Measurements from ENCODE around the gene MAB21L4.

The MAB21L4 gene

GRCh38 chr2:240894836-240895558 is 959 bp downstream of the MAB21L4 start:
- in situ Hi-C loops (cut with HindIII; ENCODE audit: low sequenced_read_pairs): loop anchor here (5.0 kb wide), 1 partner anchor 62 kb away; no protein-coding TSS in a partner anchor
- TF ChIP-seq CTCF (IDR thresholded peaks at IDR 0.05; ENCODE audit: low read depth, low read length, missing control alignments): no peak
- no peak overlapping the region for H3K4me3 ChIP-seq (ENCODE audit: low read depth, low read length)
- DNase-seq (ENCODE audit: low read depth): no peak

GRCh38 chr2:240894006-240894405 is 1.9 kb downstream of the MAB21L4 start:
- TF ChIP-seq CTCF (IDR thresholded peaks at IDR 0.05; ENCODE audit: low read depth, low read length, missing control alignments): no peak
- H3K4me3 ChIP-seq (ENCODE audit: low read depth, low read length): no peak overlapping the region
- no peak for DNase-seq (ENCODE audit: low read depth)
- in situ Hi-C loops (cut with HindIII; ENCODE audit: low sequenced_read_pairs): loop anchor here (5.0 kb wide), 1 partner anchor 63 kb away; no protein-coding TSS in a partner anchor

- H3K4me3 ChIP-seq (ENCODE audit: low read depth, low read length): no peak overlapping the region
- DNase-seq (ENCODE audit: low read depth): no peak
- no peak for TF ChIP-seq CTCF (IDR thresholded peaks at IDR 0.05; ENCODE audit: low read depth, low read length, missing control alignments)
- in situ Hi-C loops (cut with HindIII; ENCODE audit: low sequenced_read_pairs): loop anchor here (5.0 kb wide), 1 partner anchor 64 kb away; no protein-coding TSS in a partner anchor
These were observed 2.6 kb downstream of the MAB21L4 start for GRCh38 chr2:240893363-240893844.

GRCh38 chr2:240892925-240893324 is 3.0 kb downstream of the MAB21L4 start:
- TF ChIP-seq CTCF (IDR thresholded peaks at IDR 0.05; ENCODE audit: low read depth, low read length, missing control alignments): no peak
- no peak overlapping the region for H3K4me3 ChIP-seq (ENCODE audit: low read depth, low read length)
- no peak for DNase-seq (ENCODE audit: low read depth)
- in situ Hi-C loops (cut with HindIII; ENCODE audit: low sequenced_read_pairs): loop anchor here (5.0 kb wide), 1 partner anchor 64 kb away; no protein-coding TSS in a partner anchor

- no peak for TF ChIP-seq CTCF (IDR thresholded peaks at IDR 0.05; ENCODE audit: low read depth, low read length, missing control alignments)
- no peak overlapping the region for H3K4me3 ChIP-seq (ENCODE audit: low read depth, low read length)
- in situ Hi-C loops (cut with HindIII; ENCODE audit: low sequenced_read_pairs): loop anchor here (5.0 kb wide), 1 partner anchor 65 kb away; no protein-coding TSS in a partner anchor
- DNase-seq (ENCODE audit: low read depth): no peak
These were observed 3.6 kb downstream of the MAB21L4 start for GRCh38 chr2:240892356-240892755.

GRCh38 chr2:240891492-240892340 is 4.2 kb downstream of the MAB21L4 start:
- H3K4me3 ChIP-seq (ENCODE audit: low read depth, low read length): no peak overlapping the region
- no peak for TF ChIP-seq CTCF (IDR thresholded peaks at IDR 0.05; ENCODE audit: low read depth, low read length, missing control alignments)
- in situ Hi-C loops (cut with HindIII; ENCODE audit: low sequenced_read_pairs): loop anchor here (5.0 kb wide), 1 partner anchor 66 kb away; no protein-coding TSS in a partner anchor
- no peak for DNase-seq (ENCODE audit: low read depth)
